ENCODE results near the gene LOX. TPM values are rescaled to one million over a fixed set of nuclear protein-coding genes. Genes with fewer than 3 reads are reported as not detected.

LOX gene
- total and polyA plus RNA-seq, 2 experiments from 2014 or later: 1.5 to 1.8 TPM

DNA sequence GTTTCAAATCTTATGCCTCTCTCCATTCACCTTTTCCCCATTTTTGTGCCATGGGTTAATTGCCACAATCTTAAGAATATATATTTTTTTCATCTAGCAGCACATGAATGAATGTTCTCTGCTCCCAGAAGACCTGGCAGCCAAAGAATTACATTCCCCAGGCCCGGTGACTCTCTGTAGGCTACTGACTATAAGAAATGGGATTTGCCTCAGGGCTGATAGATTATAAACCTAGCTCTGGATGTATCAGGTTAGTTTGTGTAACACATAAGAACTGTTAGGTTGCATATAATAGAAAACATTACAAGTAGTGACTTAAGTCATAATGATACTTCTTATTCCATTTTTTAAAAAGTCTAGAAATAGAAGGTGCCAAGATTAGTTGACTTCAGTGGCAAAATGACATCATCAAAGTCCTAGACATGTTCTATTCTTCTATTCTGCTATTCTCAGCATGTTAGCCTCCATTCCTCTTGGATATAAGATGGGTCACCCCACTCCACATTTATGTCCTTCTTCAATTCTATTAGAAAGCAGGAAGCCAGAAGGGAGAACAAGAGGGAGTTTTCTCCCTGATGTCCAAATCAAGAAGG is 40.4 kb upstream of the LOX start (continued):
- TF ChIP-seq, protein P1, sequence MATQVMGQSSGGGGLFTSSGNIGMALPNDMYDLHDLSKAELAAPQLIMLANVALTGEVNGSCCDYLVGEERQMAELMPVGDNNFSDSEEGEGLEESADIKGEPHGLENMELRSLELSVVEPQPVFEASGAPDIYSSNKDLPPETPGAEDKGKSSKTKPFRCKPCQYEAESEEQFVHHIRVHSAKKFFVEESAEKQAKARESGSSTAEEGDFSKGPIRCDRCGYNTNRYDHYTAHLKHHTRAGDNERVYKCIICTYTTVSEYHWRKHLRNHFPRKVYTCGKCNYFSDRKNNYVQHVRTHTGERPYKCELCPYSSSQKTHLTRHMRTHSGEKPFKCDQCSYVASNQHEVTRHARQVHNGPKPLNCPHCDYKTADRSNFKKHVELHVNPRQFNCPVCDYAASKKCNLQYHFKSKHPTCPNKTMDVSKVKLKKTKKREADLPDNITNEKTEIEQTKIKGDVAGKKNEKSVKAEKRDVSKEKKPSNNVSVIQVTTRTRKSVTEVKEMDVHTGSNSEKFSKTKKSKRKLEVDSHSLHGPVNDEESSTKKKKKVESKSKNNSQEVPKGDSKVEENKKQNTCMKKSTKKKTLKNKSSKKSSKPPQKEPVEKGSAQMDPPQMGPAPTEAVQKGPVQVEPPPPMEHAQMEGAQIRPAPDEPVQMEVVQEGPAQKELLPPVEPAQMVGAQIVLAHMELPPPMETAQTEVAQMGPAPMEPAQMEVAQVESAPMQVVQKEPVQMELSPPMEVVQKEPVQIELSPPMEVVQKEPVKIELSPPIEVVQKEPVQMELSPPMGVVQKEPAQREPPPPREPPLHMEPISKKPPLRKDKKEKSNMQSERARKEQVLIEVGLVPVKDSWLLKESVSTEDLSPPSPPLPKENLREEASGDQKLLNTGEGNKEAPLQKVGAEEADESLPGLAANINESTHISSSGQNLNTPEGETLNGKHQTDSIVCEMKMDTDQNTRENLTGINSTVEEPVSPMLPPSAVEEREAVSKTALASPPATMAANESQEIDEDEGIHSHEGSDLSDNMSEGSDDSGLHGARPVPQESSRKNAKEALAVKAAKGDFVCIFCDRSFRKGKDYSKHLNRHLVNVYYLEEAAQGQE (IDR thresholded peaks at IDR 0.05; ENCODE audit: unreplicated experiment): no peak
- TF ChIP-seq EZH2phosphoT487 (IDR thresholded peaks at IDR 0.05; ENCODE audit: unreplicated experiment) (no peak), ZNF331 (CRISPR knock-in tag; IDR thresholded peaks at IDR 0.05; ENCODE audit: low read depth) (no peak), STAT1 (IDR thresholded peaks at IDR 0.05; ENCODE audit: unreplicated experiment) (no peak), JUNB (IDR thresholded peaks at IDR 0.05; ENCODE audit: unreplicated experiment) (no peak), NANOG (IDR thresholded peaks at IDR 0.05; ENCODE audit: borderline replicate concordance) (no peak), CREB1 (CRISPR knock-in tag; IDR thresholded peaks at IDR 0.05; ENCODE audit: low read depth) (no peak), EZH2 (IDR thresholded peaks at IDR 0.05; ENCODE audit: low read depth, unreplicated experiment) (no peak), POLR2AphosphoS5 (IDR thresholded peaks at IDR 0.05; ENCODE audit: low read depth) (no peak)
- TF ChIP-seq, protein P2, sequence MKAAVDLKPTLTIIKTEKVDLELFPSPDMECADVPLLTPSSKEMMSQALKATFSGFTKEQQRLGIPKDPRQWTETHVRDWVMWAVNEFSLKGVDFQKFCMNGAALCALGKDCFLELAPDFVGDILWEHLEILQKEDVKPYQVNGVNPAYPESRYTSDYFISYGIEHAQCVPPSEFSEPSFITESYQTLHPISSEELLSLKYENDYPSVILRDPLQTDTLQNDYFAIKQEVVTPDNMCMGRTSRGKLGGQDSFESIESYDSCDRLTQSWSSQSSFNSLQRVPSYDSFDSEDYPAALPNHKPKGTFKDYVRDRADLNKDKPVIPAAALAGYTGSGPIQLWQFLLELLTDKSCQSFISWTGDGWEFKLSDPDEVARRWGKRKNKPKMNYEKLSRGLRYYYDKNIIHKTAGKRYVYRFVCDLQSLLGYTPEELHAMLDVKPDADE (IDR thresholded peaks at IDR 0.05): no peak
- TF ChIP-seq, protein P3, sequence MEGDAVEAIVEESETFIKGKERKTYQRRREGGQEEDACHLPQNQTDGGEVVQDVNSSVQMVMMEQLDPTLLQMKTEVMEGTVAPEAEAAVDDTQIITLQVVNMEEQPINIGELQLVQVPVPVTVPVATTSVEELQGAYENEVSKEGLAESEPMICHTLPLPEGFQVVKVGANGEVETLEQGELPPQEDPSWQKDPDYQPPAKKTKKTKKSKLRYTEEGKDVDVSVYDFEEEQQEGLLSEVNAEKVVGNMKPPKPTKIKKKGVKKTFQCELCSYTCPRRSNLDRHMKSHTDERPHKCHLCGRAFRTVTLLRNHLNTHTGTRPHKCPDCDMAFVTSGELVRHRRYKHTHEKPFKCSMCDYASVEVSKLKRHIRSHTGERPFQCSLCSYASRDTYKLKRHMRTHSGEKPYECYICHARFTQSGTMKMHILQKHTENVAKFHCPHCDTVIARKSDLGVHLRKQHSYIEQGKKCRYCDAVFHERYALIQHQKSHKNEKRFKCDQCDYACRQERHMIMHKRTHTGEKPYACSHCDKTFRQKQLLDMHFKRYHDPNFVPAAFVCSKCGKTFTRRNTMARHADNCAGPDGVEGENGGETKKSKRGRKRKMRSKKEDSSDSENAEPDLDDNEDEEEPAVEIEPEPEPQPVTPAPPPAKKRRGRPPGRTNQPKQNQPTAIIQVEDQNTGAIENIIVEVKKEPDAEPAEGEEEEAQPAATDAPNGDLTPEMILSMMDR (conservative IDR thresholded peaks at IDR 0.05; ENCODE audit: low read depth in 2 of 2): no peak

DNA sequence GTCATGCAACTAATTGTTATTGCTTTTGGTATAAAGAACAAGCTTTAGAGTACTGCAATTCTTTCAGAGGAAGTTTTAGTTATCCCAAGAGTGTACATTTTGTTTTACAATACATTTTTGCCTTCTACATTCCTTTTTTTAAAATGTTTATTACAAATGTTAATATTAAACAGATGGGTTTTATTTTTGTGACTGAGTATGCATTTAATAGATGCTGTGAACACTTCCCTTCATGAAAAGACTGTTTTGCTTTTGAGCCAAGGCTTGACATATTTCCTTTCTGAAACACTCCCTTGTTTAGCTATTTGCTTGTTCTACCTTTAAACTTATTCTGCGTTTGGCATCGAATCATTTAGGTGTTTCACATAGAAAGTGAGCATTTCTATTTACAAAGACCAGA is 36.4 kb upstream of the LOX start:
- H3K4me3 Mint-ChIP-seq: no peak overlapping the region
- Histone ChIP-seq H4K20me1 (replicated peaks; ENCODE audit: insufficient read depth) (no peaks in the 10 kb centered on the region), H3K36me3 (ENCODE audit: insufficient read depth) (no peaks in the 10 kb centered on the region), H2AFZ (no peak overlapping the region), H3K79me2 (replicated peaks; ENCODE audit: insufficient read depth) (no peaks in the 10 kb centered on the region), H3K4me3 (no peak overlapping the region), H3K4me2 (no peak overlapping the region), H3F3A (replicated peaks; ENCODE audit: low read depth) (no peaks in the 10 kb centered on the region), H3K27me3 (ENCODE audit: insufficient read depth) (no peaks in the 10 kb centered on the region), H3K27ac (ENCODE audit: low read depth) (no peak overlapping the region), H3K4me1 (ENCODE audit: insufficient read depth) (no peaks in the 10 kb centered on the region), H3K9me2 (ENCODE audit: insufficient read depth) (no peaks in the 10 kb centered on the region)
- no peaks in the 10 kb centered on the region for H3K27me3 Mint-ChIP-seq (ENCODE audit: insufficient read depth, low read depth, poor library complexity)
- ATAC-seq: no peak
- H3K9me3 Mint-ChIP-seq: no peaks in the 10 kb centered on the region
- no peaks in the 10 kb centered on the region for H3K36me3 Mint-ChIP-seq (ENCODE audit: low read depth)
- TF ChIP-seq, protein P1 (IDR thresholded peaks at IDR 0.05; ENCODE audit: unreplicated experiment): no peak
- TF ChIP-seq, protein P3 (conservative IDR thresholded peaks at IDR 0.05; ENCODE audit: low read depth in 2 of 2): no peak
- no peak for TF ChIP-seq STAT1 (IDR thresholded peaks at IDR 0.05; ENCODE audit: unreplicated experiment)
- no peak for TF ChIP-seq ZNF331 (CRISPR knock-in tag; IDR thresholded peaks at IDR 0.05; ENCODE audit: low read depth)
- TF ChIP-seq ZNF114 (CRISPR knock-in tag; IDR thresholded peaks at IDR 0.05): no peak
- TF ChIP-seq EZH2phosphoT487 (IDR thresholded peaks at IDR 0.05; ENCODE audit: unreplicated experiment): no peak
- no peak for TF ChIP-seq JUNB (IDR thresholded peaks at IDR 0.05; ENCODE audit: unreplicated experiment)
- no peak overlapping the region for H3K27ac Mint-ChIP-seq
- DNase-seq (ENCODE audit: low spot score): no peak
- H3K4me1 Mint-ChIP-seq: peaks cover 11% of the 10 kb centered on the region; the same call in 2 of the 3 replicates

All from GM23338 (cell line).